ENCODE measurements around the gene VDR.

DNA sequence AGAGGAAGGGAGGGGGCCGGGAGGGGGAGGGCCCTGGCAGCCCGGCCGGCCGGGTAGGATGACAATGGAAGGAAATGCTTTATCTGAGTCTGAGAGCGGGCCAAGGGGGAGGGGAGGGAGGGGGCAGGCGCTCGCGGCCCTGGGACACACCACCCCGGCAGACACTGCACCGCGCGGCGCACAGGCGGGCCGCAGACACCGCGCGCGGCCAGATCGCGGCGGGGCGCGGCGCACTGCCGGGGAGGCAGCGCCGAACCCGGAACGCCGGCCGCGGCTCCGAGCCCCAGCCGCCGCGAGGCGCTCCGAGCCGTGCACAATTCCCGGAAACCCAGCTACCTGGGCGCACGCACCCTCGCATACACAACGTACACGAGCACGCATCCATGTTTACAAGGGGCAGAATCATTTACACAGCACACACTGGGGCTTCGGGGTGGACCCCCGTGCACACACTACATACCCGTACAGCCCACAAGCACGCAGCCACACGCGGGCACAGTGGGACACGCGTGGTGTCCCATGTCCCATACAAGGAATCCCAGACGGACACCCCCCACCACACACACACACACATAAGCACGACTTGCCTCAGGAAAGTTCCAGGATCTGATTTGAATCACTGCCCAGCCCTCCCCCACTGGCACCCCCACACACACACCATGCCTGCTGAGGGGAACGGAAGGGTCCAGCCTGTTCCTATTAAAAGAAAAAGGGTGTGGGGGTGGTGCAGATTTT is 84.7 kb downstream of the VDR start, which contains the start of gene HDAC7:
- TF ChIP-seq, protein P1, sequence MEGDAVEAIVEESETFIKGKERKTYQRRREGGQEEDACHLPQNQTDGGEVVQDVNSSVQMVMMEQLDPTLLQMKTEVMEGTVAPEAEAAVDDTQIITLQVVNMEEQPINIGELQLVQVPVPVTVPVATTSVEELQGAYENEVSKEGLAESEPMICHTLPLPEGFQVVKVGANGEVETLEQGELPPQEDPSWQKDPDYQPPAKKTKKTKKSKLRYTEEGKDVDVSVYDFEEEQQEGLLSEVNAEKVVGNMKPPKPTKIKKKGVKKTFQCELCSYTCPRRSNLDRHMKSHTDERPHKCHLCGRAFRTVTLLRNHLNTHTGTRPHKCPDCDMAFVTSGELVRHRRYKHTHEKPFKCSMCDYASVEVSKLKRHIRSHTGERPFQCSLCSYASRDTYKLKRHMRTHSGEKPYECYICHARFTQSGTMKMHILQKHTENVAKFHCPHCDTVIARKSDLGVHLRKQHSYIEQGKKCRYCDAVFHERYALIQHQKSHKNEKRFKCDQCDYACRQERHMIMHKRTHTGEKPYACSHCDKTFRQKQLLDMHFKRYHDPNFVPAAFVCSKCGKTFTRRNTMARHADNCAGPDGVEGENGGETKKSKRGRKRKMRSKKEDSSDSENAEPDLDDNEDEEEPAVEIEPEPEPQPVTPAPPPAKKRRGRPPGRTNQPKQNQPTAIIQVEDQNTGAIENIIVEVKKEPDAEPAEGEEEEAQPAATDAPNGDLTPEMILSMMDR (IDR thresholded peaks at IDR 0.05; ENCODE audit: low read depth, low read length), result no peak
- TF ChIP-seq EZH2phosphoT487 (IDR thresholded peaks at IDR 0.05; ENCODE audit: low read depth), result no peak
